HG03571 (cell line): ENCODE measurements around the gene RNF175.
A peak's percentile ranks its signal among the peaks of the same experiment; 100 is the strongest.

Experiments used
- ATAC-seq: cut with Tn5 transposase; IDR thresholded peaks from one replicate; pipeline ENCODE4 v1.9.1; 2021; ENCODE audit not compliant: unreplicated experiment

The RNF175 gene

DNA sequence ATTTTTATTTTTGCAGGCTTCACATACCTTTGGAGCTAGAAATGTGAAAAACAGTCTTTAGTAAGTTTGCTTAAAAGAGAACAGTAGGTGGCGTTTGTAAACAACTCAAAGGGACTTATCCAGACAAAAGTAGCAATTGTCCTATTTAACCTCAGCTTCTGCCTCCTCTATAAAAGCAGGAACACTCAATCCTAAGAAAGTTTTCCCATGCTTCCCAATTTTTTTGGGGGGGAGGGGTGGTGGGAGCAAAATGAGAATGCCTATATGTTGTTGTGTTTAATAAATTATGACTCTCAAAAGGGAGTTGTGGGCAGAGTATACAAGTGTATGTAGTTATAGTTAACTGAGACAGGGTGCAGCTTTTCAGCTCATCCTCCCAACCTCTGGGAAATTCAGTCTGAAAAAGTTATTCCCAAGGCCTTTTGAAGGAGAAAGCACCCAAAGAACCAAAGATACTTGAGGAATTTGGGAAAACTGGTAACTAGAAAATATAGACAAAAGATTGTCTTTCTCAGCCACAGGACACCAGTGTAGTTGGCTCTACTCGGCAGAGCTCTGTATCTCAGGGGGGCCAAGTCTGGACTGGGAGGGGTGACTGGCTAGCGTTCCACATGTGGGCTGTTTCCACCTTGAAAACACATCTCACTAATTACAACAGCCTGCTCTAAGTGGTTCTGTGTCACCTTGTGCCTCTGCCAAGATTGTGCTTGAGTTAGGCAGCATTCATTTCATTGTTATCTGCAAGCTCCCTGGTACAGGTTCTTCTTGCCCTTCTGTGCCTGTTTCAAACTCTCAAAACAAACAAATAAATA is 26.3 kb upstream of the RNF175 start:
- no peak for ATAC-seq

DNA sequence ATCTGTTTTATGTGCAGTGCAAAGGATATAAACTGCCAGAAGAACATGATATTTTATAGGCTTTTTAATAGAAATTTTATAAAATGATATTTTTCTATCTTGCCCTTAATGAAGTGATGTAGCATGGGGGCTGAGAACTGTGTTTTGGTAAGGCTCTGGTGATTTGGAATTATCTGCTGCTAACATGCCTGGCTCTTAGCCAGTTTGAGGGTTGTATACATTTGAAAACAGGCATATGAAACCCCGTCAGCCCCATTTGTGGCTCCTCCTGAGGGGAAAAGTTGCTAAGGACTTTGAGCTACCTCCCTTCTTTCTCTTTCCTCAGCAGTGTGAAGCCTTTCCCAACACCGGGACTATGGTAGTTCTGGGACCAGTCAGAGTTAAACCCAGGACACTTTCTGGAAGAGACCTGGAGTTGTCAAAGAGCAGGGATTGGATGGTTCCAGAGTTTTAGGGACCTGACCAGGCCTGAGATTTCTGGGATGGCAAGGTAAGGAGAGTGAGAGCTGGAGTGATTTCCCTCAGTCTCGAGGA is 24.4 kb upstream of the RNF175 start:
- ATAC-seq = no peak

DNA sequence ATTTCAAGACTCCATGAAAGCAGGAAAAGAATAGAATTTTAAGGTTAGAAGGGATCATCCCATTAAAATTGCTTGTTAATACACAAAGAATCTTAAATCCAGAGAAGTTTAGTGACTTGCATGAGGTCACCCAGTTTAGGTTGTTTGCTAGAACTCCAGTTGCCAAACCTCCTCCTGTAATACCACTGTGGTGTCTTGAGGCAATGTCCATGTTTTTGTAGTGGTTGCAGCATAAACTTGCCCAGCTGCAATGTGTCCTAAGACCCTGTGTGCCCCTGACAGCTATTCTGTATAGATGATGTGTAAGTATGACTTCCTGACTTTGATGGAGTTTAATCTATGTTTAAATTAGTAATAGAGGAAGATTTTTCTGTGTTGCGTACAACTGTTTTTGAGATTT is 22.8 kb upstream of the RNF175 start:
- ATAC-seq = no peak

DNA sequence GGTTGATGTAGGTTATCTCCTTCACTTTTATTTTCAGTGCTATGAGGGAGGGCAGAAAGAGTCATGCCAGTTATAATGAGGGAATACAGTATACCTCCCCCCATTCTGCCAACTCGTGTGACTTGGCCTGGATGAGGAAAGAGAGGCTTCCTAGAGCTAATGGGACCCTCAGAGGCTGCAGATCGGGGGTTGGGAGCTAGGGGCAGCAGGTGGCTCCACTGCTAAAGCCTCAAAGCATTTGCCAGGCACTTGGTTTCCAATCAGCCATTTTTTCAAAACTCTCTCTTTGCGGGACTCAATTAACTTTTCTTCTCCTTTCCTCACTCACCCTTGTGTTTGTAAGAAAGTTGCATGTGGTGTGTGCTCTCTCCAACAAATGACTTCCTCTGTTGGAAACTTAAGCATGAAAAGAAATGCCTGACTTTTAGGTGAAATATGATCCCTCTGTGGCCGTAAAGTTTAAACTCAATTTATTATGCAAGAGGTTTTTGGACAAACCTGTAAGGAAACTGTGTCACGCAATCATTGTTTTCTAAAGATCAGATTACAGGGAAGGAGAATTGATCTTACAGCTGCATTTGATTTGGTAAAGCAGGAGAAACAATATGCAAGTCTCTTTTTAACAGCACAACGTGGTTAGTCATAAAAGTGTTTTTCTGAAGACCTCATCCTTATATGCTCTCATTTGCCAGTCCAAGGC is 22.0 kb upstream of the RNF175 start:
- no peak for ATAC-seq

DNA sequence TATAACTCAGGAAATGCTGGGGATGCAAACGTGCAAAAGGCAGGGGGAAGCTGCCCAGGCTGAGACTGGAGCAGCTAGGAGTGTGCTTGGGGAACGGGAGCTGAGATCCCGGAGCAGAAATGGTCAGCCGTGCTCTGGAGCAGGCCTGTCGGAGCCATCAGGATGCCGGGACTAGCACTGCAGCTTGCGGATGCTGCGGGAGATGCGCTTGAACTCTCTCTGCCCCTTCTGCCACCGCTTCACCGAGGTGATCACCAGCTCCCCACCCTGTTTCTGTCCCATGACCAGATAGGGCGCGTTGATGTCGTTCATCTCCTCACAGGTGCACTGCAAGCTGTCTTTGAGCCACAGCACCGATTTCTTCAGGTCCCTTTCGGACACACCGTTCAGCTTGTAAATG is 21.5 kb upstream of the RNF175 start:
- ATAC-seq = no peak

DNA sequence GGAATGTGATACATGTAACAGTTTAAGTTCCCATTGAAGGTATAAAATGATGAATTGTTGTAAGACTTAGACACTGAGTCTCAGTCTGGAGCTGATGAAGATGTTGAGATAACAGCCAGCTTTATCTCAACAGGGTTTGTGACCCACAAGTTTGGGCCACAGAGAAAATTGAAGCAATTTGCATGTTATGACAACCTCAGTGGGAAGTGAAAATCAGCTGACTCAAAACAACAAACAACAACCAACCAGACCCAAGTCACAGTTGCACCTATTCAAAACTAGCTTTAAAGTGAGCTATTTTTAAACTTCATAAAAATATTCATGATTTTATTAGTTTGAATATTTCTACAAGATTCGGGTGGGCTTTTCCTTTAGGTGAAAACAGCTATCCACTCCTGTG is 21.1 kb upstream of the RNF175 start:
- ATAC-seq = peak; percentile 79

DNA sequence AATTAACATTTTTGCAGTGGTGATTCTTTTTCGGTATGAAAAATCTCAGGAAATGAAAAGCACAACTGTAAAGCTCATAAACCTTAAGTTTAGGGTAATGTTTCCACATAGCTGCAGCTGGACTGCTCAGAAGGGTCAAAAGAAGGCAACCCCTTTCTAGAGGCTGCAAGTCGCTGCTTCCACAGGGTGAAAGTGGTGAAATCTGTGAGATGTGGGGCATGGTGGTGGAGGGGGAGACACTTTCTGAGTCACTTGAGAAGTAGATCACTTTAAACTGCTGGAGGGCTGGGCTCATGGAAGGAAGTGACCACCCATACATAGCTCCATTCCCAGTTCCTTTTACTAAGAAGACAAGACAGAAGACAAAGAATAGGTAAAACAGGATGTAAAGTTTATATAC is 20.4 kb upstream of the RNF175 start:
- ATAC-seq = no peak

DNA sequence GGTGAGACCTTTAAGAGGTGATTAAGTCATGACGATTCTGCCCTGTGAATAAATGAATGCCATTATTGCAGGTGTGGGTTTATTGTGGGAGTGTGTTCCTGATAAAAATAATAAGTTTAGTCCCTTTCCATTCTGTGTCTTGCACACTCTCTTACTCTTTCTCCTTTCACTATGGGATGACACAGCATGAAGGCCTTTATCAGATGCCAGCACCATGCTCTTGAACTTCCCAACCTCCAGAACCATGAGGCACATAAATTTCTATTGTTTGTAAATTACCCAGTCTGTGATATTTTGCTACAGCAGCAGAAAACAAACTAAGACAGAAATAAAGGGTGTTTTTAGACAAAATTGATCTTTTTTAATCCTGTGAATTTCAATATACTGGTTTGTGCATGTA is 18.6 kb upstream of the RNF175 start:
- no peak for ATAC-seq

DNA sequence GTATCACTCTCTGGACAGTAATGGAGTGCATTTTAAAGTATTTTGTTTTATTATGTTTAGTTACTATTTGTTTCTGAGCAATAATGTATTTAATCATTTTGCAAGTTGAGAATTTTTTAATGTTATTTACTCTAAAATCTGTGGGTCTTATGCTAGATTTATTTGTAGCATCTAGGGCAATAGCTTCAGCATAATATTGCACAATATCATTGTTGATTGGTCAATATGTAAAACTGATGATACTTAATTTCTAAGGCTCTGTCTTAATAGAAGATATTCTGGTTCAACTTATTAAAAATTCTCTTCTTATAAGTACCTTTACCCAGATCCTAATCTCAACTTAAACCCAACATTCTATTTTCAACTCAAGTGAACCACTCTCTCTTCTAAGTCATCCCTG is 17.6 kb upstream of the RNF175 start:
- no peak for ATAC-seq

DNA sequence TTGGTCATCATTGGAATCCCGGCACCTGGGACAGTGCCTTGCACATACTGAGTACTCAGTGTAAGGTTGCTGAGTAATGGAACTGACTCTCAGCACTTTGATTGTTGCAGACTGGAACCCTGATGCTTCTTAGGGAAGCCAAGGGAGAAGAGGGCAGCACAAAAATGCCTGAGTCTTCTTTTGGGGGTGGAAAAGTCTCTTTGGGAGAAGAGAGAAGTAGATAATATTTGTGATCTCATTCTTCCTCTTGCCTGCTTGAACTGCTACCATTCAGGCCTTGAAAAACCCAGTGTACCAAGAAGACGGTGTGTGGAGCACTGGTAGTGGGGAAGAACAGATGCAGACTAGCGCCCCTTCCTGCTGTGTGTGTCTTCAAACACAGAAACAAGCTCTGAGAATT is 16.8 kb upstream of the RNF175 start:
- no peak for ATAC-seq

DNA sequence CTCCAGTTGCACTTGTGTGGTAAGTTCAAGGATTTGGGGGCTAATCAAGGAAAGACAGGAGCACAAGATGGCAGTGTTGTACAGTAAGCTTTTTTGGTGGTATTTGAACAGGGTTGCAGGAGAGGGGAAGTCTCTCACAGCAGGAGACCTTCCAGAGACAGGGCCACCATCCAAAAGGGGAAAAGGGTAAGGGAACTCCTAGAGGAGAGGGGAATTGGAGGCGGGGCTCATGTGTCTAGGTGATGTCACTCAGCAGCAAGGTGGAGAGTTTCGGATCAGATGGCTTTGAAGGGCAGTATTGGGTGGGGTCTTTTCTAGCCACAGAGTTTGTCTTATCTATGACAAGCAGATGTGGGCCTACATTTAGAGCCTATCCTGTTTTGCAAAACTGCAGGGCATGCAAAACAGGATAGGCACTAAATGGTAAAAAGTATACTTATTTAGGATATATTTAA is 13.4 kb upstream of the RNF175 start:
- ATAC-seq = no peak

DNA sequence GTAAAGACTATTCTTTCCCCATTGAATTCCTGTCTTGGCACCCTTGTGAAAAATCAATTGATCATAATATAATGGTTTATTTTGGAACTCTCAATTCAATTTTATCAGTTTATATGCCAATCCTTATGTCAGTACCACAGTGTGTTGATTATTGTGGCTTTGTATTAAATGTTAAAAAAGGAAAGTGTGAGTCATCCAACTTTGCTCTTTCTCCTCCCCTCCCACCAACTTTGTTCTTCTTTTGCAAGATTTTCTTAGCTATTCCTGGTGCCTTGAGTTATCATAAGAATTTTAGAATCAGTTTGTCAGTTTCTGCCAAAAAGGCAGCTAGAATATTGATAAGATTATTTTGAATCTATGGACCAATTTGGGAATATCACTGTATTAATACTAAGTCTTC is 11.2 kb upstream of the RNF175 start:
- ATAC-seq = no peak

DNA sequence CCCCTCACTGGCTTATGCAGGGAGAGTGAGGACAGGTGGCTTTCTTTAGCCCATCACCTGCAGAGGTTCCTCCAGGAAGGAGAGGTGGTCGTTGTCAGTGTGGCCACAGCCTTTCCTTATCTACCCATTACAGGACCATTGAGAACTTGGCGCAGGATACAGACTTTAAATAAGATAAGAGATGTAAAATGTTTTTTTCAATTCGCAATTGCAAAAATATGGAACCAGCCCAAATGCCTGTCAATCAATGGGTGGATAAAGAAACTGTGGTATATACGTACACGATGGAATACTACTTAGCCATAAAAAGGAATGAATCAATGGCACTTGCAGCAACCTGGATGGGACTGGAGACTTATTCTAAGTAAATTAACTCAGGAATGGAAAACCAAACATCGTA is 6.9 kb upstream of the RNF175 start:
- ATAC-seq = no peak

DNA sequence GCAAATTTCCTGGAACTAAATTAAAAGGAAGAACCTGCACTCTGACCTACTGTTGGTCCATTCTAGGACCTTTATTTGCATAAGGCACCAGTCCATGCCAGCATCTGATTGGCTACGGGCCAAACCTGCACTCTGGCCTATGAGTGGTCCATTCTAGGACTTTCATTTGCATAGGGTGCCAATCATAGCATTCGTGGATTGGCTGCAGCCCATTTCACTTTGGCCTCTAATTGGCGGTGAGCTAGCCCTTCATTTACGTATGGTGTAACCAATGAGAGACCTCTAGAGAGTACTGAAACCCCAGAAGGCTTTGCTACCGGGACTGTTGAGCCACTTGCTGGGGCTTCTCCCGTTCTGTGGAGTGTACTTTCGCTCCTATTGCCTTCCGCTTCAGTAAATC is 6.1 kb upstream of the RNF175 start:
- ATAC-seq = no peak

DNA sequence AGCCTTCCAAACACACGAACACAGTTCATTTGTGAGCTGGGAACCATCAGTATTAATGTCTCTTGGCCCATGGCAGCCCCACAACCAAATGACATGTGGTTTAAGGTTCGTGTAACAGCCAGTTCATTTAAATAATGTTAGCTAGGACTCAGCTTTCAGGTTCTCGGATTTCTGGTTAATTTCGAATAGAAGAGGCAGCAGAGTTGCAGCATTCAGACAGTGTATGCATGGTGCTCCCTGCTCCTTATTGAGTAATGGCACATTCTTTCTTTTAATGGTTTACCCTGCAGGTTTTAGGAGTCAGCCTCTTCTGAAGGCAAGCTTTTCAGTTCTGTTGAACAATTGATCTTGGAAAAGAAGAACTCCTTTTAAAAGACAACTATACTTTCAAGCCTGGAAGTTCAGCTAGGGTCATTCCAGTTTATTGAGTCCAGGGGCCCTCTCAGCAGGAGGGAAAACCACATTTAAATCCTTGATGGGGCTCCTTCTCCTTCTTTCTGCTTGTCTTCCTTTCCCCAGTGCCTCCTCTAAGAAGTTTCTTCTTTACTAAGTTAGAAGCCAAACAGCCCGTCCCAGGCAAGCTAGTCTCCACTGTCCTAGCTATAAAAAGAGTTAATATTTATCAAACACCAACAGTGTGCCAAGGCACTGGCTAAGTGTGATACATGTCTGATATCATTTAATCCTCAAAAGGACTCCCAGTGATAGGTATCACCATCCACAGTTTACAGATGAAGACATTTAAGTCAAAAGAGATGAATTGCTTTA is 5.0 kb upstream of the RNF175 start:
- no peak for ATAC-seq

DNA sequence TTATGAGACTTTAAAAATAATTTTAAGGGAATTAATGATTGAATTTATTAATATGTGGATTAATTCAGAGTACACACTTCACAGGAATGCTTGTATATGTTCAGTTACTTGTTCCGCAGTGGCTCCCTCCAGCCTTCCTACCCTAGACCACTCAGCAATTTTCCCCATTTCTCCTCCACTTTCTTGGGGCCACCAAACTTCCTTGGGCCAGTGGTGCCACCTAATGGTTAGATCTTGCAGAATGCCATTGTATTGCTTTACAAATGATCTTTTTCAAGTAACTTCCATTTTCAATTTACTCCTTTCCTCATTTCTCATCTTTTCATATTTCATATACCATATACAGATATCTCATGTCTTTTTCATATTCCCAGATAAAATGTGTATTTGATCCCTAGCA is 3.6 kb upstream of the RNF175 start:
- ATAC-seq = no peak

DNA sequence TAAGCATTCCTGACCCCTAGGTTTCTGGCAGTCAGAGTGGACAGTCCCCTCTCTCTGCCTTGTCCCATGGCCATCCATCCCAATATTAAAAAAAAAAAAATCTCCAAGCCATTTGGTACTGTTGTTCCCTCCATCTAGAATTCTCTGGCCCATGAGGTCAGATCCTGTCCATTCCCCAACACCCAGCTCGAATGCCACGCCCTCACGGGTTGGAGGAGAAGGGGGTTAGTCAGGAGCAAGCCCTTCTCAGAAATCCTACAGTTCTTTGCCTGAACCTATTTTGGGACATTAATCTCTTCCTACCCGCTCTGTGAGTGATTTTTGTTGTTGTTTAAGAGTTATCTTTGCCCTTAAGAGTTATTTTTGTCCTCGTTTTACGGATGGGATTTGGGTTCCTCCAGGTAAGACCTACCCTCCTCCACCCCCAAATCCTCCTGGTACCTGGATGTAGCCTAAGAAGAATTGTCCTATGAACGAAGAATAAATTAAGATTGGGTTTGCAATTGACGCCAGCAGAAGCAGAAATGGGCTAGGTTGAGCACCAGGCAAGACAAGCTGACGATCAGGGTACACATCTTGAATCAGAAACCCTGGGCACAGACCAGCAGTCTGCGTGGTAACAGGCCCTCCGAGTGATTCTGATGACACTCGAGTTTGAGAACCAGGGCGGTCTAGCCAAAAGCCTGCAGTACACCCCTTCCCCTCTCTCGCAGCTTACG is 977 bp downstream of the RNF175 start:
- ATAC-seq = no peak

DNA sequence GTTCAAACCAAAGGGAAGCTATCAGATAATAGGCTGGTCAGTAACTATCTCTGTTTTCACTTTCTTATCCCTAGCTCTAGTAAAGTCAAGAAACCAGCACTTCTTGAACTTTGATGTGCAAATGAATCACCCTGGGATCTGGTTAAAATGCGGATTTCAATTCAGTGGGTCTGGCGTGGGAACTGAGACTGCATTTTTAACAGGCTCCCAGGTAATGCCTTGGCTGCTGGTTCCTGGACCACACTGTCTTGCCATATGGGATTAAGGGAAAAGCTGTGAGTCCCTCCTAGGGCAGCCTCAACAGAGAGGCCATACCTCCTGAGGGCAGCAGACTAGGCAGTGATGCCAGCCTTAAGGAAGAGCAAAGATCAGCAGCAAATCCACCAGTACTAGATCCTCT is 1.7 kb downstream of the RNF175 start:
- ATAC-seq = no peak

DNA sequence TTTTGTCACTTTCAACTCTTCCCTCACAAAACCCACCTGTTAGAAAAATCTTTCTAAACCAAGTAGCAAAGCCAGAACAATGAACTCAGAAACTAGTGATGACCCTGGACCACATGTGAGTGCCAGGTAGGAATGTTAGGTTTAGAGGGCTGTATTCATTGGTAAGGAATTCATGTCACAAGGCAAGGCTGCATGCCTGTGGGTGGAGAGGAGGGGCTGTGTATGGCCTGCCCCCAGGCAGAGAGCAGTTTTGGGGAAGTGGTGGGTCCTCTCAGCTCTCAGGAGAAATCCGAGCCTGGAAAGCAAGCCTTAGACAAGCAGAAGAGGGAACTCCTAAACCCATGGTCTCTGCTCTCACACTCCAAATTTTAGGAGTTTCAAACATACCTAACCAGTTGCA is 2.4 kb downstream of the RNF175 start:
- no peak for ATAC-seq

DNA sequence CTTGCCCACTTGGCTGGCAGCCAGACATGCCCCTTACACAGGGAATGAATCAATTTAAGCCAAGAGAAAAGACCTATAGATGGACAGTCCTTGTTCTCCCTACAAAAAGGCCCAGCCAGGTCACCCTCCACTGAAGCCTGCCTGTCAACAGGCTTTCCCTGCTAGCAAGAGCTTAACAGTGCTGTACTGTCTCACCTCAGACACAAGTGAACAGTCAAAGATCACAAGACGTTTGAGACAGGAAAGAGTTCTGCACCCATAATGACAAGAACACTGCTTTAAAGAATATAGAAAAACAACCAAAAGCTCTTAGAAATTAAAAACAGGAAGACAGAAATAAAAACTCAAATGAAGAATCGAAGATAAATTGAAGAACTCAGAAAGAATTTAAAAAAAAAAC is 4.6 kb downstream of the RNF175 start:
- ATAC-seq = no peak

DNA sequence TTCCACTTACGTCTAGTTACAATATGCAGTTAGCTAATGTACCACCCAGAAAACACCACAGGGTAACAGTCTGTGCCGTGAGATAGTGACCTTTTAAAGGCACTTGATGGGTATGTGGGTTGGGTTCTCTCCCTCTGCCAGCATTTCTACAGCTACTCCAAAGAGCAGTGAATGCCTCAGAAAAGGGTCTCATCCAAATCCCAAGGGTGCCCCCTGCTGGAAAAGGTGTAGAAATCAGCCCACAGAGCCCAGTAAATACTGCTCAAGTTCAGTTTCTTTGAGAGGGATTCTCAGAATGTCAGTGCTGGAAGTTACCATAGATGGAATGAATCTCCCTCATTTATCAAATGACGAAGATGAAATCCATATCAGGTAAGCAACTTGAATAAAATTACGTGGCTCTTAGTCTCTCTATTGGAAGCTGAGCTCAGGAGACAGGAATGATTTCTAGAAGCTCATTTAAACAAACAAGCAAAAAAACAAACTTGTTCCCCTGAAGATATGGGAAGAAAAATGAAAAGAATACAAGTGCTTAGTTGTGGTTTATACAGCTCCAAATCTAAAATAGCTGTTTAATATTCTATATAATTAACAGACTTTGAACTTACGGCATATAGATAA is 9.5 kb downstream of the RNF175 start:
- peak; percentile 82 for ATAC-seq
